GM19023 (cell line): ENCODE results near the gene CHMP6.
"Not testable (repeated sequence)": the region's sequence is repeated elsewhere in the genome, so short reads cannot be mapped to it uniquely, and the experiment has no call there.

Source experiments
- ATAC-seq: cut with Tn5 transposase; IDR thresholded peaks from one replicate; pipeline ENCODE4 v1.9.1; 2021; ENCODE audit warnings: mild to moderate bottlenecking, moderate library complexity; ENCODE audit not compliant: unreplicated experiment

The CHMP6 gene

DNA sequence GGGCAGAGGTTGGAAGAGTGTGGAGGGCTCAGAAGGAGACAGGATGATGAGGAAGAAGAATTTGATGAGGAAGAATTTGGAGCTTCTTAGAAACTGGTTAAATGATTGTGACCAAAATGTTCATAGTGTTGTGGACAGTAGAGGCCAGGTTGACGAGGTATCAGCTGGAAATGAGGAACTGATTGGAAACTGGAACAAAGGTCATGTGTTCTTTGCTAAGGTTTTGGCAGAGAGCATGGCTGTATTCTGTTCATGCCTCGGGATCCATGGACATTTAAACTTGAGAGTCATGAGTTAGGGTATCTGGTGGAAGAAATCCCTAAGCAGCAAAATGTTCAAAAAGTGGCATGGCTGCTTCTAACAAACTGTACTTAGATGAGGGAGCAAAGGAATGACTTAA, 19.3 kb downstream of the CHMP6 start:
- no peak for ATAC-seq

DNA sequence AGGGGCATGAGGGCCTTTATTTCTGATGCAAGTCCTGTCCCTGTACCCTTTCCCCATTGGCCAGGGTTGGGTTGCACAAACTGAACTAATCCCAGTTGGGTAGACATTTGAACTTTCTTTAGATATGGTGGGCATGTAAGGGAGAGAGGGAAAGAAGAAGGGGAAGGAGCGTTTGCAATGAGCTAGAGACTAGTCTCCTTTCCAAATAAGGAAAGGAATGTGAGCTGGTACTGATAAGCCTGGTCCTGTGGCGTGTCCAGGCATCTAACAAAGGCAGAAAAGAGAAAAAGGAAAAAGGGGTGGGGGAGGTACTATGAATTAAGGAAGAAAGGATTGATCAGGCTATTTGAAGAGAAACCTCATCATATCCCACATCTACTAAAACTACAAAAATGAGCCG, 20.3 kb downstream of the CHMP6 start:
- ATAC-seq: no peak

DNA sequence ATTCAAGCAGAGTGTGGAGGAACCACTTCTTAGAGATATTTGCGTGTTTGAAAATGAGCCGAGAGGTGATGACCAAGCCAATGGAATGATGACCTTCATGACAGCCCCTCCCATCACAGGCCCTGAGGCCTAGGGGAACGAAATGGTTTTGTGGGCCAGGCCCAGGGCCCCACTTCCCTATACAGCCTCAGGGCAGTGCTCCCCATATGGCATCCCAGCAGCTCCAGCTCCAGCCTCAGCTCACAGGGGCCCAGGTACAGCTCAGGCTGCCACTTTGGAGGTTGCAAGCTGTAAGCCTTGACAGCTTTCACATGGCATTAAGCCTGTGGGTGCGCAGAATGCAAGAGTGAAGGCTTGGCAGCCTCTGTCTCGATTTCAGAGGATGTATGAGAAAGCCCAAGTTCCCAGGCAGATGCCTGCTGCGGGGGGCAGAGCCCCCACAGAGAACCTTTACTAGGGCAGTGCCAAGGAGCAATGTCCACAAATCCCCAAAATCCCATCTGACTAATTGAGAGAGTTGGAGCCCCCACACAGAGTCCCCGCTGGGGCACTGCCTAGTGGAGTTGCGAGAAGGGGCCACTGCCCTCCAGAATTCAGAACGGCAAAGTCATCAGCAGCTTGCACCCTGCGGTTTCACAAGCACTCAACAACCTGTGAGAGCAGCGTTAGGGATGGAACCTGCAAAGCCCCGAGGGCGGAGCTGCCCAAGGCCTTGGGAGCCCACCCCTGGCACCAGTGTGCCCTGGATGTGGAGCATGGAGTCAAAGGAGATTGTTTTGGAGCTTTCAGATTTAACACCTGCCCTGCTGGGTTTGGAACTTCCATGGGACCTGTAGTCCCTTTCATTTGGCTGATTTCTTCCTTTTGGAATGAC, 21.2 kb downstream of the CHMP6 start:
- ATAC-seq: no peak

DNA sequence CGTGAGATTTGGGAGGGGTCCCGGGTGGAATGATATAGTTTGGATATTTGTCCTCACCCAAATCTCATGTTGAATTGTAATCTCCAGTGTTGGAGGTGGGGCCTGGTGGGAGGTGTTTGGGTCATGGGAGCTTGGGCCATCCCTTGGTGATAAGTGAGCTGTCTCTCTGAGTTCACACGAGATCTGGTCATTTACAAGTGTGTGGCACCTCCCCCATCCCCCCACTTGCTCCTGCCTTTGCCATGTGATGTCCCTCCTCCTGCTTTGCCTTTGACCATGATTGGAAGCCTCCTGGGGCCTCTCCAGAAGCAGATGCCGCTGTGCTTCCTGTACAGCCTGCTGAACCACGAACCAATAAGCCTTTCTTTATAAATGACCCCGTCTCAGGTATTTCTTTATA, 22.0 kb downstream of the CHMP6 start:
- ATAC-seq: no peak

DNA sequence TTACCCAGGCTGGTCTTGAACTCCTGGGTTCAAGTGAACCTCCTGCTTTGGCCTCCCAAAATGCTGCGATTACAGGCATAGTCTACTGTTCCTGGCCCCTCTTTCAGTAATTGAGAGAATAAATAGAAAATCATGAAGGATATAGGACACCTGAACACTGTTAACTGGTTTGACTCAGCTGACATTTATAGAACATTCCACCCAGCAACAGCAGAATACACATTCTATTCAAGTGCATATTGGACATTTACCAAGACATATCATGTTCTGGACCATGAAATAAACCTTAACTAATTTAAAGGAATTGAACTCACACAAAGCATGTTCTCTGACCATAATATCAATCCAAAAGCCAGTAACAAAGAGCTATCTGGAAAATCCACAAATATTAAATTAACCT, 23.5 kb downstream of the CHMP6 start:
- no peak for ATAC-seq

DNA sequence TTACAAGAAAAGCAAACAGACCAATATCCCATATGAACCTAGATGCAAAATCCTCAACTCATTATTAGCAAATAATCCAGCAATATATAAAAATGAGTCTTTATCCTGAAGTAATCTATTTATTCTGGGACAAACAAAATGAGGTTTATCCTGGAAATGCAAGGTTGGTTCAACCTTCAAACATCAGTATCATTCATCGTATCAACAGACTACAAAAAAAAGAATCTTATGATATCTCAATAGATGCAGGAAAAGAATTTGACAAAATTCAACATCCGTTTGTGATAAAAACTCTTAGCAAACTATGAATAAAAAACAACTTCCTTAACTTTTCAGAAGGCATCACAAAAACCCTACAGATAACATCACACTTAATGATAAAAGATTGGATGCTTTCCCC, 24.9 kb downstream of the CHMP6 start:
- ATAC-seq: no peak

DNA sequence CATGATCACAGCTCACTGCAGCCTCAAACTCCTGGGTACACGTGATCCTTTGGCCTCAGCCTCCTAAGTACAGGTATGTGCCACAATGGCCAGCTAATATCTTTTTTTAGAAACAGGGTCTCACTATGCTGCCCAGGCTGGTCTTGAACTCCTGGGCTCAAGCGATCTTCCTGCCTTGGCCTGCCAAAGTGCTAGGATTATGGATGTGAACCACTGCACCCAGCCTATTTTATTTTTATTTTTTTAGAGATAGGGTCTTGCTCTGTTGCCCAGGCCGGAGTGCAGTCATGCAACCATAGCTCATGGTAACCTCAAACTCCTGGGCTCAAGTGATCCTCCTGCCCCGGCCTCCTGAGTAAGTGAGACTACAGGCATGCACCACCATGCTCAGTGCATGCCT, 25.7 kb downstream of the CHMP6 start:
- not testable (repeated sequence) for ATAC-seq

DNA sequence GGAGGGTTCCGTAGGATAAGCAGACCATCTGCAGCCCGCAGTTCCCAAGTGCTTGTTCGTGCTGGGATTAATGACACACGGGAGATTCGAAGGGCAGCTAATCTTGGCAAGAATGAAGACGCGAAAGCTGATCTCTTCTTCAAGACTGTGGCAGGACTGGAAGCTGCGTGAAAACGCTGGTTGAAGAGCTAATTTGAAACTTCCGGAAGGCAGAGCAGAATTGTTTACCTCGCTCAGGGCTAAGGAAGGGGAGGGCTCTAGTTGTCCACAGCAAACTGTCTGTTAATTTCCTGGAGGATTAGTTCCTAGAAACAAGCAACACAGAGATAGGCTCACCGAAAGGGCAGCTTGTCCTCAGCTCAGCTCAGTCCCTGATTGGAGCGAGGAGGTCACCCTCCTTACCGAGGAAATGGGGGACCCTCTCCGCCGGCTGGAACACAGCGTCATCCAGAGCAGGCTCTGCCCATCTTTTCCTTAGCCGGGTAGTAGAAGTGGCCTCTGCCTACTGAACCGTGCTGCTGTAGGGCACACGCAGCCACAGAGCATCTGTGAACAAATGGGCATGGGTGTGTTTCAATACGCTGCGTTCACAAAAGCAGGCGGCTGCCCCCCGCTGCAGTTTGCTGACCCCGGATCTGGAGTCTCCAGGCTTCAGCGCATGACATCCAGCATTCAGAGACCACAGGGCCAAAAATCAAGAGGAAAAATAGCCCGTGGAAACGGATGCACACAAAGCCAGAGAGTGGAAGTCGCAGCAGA, 26.6 kb downstream of the CHMP6 start:
- ATAC-seq: no peak

DNA sequence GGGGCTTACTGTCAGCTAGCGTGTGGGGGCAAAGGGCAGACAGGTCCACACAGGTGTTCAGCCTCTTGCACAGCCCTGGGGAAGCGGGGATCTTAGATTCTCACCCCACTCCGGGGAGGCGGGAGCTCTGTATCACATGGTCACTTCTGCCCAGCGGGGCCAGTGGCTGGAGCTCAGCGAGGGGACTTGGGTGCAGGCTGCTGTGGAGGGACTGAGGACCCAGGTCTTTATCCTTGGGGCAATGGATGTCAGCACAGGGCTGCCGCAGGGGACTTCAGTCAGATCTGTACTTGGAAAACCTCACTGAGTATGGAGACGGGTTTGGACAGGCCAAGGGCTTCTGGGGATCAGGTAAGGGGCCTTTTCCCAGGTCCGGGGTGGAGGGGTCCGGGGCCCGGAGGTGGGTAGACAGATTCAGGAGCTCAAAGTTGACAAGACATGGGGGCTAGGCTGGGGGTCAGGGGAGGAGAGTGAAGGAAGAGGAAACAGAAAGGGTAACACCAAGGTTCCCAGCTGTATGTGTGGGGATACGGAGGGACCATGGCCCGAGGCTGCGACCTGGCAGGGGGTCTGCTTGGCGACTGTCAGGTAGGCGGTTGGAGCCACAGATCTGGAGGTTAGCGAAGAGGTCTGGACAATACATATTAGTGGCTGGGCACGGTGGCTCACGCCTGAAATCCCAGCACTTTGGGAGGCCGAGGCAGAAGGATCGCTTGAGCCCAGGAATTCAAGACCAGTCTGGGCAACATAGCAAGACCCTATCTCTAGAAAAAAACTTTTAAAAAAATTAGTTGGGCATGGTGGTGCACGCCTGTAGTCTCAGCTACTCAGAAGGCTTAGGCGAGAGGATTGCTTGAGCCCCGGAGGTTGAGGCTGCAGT, 28.2 kb downstream of the CHMP6 start:
- no peak for ATAC-seq

DNA sequence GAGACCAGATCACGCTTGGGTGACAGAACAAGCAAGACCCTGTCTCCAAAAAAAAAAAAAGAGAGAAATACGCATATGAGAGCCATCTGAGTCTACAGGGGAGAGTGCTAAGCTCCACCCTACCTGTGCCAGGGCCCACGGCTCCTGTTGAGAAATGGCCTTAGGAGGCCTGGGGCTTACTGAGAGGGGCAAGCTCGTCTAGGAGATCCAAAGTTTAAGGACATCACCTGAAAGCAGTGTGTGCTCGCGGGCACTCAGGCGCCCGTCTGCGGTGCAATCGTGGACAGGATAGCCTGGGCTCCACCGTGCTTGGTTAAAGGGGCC, 28.8 kb downstream of the CHMP6 start:
- ATAC-seq: no peak

DNA sequence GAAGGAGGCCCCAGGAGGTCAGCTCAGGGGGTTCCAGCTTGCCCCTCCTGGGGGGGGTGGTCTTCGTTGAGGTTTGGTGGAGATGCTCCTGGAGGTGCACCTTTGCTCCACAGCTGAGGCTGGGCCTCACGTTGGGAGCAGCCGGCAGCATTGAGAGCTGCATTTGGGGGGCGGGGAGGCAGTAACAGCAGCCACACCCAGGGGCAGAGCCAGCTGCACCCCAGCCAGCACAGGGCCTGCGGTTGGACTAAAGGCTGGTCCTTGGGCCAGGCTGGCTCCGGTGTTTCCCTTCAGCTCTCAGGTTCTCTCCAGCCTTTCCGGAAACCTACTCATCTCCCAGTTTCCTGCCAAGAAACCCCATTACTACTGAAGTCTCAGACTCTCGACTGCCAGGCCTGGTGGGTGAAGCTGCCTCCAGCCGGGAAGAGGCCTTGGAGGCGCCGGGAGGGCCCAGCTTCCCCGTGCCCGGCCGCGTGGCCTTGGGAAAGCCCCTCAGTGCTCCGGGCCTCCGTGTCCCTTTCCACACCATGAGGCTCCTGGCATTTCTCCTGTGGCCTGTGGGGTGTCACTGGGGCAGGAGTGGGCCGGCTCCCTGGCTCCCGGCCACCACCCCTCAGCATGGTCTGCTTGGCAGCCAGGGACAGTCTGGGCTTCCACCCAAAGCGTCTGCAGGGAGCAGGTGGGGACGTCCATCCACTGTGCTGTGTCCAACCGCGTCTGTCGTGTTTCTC, 29.3 kb downstream of the CHMP6 start:
- ATAC-seq: no peak

DNA sequence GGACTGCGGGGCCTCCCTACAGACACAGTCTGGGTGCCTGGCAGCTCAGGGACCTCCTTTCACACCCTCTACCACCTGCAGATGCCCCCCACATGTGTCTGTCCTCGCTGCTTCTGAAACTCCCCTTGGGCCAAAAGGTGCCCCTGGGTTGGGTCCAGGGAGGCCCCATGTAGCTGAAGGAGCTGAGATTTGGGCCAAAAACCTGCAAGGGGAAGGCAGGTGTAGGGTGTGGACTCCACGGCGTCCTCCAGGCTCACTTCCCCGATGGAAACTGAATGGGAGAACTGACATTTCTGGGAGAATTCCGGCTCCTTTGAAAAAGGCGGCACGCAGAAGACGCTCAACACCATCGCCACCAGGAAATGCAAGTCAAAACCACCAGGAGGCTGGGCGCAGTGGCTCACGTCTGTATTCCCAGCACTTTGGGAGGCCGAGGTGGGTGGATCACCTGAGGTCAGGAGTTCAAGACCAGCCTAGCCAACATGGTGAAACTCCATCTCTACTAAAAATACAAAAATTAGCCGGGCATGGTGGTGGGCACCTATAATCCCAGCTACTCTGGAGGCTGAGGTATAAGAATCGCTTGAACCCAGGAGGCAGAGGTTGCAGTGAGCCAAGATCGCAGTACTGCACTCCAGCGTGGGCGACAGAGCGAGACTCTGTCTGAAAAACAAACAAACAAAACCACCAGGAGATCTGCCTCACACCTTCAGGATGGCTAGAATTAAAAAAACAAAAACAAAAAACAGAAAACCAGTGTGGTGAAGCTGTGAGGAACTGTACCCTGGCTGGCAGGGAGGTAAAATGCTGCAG, 30.1 kb downstream of the CHMP6 start:
- ATAC-seq: no peak

DNA sequence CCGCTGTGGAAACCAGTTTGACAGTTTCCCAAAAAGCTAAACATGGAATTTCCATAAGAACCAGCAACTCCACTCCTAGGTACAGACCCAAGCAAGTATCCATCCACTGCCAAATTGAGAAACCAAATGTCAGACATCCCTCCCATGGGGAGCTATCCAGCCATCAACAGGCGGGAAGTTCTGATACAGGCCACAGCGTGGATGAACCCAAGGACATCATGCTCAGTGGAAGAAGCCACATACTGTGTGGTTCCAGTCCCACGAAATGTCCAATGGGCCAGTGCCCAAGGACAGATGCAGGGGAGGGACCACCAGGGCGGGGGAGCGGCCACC, 30.7 kb downstream of the CHMP6 start:
- ATAC-seq: no peak

DNA sequence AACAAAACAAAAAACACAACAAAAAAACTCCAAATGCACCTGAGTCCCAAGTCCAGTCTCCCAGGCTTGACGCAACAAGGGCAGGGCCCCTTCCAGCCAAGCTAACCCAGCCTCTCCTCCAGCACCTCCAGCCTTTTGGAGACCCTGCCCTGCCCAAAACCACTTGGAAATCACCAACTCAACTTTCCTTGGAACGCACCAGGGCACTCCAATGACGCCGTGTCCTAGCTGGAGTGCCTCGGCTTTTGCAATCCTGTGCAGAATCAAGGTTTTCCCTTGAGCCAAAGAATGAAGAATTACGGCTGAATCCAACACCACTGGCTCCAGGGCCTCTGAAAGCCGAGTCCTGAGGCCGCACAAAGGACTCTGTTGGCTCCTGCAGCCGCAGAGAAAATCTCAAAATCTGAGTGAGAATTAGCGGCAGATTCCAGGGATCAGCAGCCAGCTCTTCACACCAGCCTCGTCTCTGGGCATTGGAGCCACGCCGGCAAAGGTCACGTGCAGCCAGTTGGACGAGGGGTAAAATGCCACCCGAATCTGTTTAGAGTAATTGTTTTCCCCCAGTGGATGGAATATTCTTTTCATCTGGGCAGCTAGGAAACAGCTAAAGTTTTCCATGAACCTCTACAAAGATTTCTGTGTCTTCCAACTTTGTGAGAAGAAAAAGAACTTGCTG, 33.6 kb downstream of the CHMP6 start:
- ATAC-seq: no peak

DNA sequence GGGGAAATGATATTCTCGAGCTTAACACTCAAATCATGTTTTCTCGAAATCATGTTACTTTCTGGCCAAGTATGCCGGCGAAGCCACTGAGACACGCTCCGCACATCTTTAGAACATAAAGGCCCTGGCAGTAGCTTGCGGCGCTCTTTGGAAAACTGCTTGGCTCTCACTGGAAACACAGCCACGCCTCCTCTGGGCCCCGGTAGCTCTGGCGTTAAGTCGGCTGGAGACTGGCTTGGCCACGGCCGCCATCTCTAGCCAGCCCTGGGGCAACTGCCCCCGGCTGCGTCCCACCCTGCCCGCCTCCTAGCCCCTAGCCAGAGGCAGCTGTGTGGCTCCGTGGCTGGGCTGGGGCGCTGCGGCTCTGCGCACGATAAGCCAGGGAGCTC, 34.1 kb downstream of the CHMP6 start:
- ATAC-seq: no peak

DNA sequence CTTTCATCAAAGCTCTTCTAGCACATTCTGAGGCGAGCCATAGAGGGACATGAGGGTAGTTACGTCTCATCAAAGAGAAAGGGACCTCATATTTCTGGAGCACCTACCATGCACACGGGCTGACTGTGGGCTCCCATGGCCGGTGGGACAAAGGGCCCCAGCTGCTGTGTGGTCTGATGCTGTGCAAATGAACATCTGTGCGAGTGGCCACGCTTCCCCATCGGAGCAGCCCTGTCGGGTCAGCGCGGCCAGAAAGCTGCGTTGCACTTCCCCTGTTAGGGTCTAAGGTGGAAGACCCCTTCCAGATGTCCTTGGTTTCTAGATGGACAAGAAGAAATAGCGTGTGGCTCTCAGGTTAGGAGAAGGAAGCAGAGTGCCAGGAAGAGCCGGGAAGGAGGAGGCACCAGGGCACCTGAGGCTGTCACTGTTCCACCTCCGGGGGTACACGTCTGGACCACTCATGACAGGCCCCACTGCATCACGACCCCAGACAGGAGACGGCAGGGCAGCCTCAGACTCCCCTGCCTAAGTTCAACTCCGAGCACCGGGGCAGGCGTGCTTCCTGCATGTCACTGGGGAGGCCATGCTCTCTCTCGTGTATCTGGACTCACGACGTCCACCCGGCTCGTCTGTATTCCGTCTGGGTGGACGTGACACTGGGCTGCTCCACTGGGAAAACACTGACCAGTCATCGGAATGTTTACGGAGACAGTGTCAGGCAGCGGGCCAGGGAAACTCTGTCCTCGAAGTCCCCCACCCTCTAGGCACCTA, 34.8 kb downstream of the CHMP6 start:
- ATAC-seq: no peak

DNA sequence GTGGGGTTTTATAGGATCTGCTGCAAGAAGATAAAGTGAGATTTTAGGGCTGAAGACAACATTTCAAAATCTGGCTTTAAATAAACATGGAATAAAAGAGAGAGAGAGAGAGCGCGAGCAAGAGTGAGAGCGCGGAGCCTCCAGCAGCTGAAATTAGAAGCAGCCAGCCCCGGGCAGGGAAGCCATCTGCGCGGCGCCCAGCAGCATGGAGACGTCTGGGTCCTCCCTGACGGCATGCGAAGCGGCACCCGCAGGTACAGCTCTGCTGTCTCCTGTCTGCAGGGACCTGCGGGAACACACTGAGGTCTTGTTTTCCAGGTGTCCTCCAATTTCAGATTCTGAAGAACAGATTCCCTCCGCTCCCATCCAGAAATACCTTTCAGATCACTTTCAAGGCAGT, 35.4 kb downstream of the CHMP6 start:
- ATAC-seq: no peak

DNA sequence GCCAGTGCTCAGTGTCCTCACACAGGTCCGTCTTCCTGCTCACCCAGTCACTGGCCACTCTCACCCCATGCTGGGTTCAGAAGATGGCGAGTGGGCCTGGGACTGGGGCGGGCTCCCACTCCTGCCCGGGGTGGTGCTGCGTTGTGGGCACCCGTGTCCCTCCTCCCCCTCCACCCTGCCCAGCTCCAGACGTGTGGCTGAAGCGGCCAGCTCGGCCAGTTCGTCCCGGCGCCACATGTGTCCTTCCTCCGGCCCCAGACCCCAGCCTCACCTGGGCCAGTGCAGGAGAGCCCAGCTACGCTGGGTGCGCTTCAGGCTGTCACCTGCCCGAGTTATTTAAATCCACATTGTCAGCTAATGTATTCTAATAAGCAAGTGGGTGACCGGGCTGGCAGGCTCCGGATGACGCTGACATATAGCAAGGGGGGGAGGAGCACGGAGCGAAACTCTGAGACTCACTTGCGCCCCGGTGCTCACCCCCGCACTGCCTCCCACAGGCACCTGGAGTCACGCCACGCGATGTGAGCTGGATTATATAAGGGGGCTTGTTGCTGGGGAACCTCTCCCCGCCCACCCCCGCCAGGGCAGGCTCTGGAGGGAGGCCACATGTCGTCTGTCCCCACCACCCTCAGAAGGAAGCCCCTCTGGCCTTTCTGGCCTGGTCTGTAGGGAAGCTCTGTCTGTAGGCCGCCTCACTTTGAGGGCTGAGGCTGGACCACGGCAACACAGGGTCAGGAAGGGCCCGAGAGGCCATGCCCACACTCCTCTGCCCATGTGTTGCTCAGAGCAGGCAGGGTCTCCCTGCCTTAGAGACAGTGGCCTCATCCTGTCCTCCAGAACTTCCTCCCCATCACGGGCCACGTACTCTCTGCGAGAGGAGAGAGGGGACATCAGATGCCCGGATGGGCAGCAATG, 36.2 kb downstream of the CHMP6 start:
- ATAC-seq: no peak
